Suprapubic skin (tissue), 3 donors: Measurements from ENCODE around the gene LHFPL6.

Source experiments
- CTCF ChIP-seq, 2 donors: fragments of 200-600 bp in 1 of 2; fragments of 450-650 bp in 1 of 2; sonication (generic) in 1 of 2; IDR thresholded peaks; one replicate each; pipeline ENCODE4 v1.5.1; 2016 to 2019; ENCODE audit warnings: antibody characterized with exemption in 2 of 2, mild to moderate bottlenecking in 1 of 2, moderate library complexity in 1 of 2
- POLR2AphosphoS5 ChIP-seq, 3 donors: sonication (generic); formaldehyde crosslinking; IDR thresholded peaks; one replicate each; pipeline ENCODE4 v1.6.1; 2017; ENCODE audit warnings: antibody characterized with exemption in 3 of 3

- TF ChIP-seq POLR2AphosphoS5 (IDR thresholded peaks at IDR 0.05) (no peak), CTCF (IDR thresholded peaks at IDR 0.05) (no peak)
Measured at GRCh38 chr13:39451301-39451700, 151.7 kb downstream of the LHFPL6 start.
